ENCODE measurements around the gene STK11. TPM values are rescaled to one million over a fixed set of nuclear protein-coding genes. Genes with fewer than 3 reads are reported as not detected.
A peak's percentile ranks its signal among the peaks of the same experiment; 100 is the strongest.

The STK11 gene
- total RNA-seq, 4 donors from 2014 or later = 62.5 to 76.9 (median 66.4) TPM

GRCh38 chr19:1258707-1259205 is 53.2 kb downstream of the STK11 start:
- 10% methylated on average over 15 of the region's 15 CpGs for WGBS
- Histone ChIP-seq H3K9me3 (no peaks in the 10 kb centered on the region), H3K4me3 (peak overlapping the region; percentile 31), H3K27ac (peak overlapping the region; percentile 92), H3K36me3 (peaks cover 45% of the 10 kb centered on the region), H3K27me3 (no peaks in the 10 kb centered on the region), H3K4me1 (peaks cover 92% of the 10 kb centered on the region)
- no peak for TF ChIP-seq CTCF (IDR thresholded peaks at IDR 0.05)
- TF ChIP-seq POLR2A (IDR thresholded peaks at IDR 0.05) = no peak
- no peak for TF ChIP-seq EP300 (IDR thresholded peaks at IDR 0.05)
- TF ChIP-seq POLR2AphosphoS5 (IDR thresholded peaks at IDR 0.05) = no peak
- no peak for DNase-seq (ENCODE audit: low spot score in 2 of 2)

- TF ChIP-seq CTCF (IDR thresholded peaks at IDR 0.05) = no peak
- peak in 1 of 3 donors; percentile 78 for TF ChIP-seq POLR2AphosphoS5 (IDR thresholded peaks at IDR 0.05)
- TF ChIP-seq POLR2A (IDR thresholded peaks at IDR 0.05) = peak in 1 of 2 donors; percentile 29
- H3K4me1 ChIP-seq = peaks cover 89% of the 10 kb centered on the region
- WGBS = 17% methylated on average over 6 of the region's 17 CpGs
- peak overlapping the region; percentile 31 for H3K4me3 ChIP-seq
- no peaks in the 10 kb centered on the region for H3K27me3 ChIP-seq
- peak in 1 of 2 donors; percentile 89 for DNase-seq (ENCODE audit: low spot score in 2 of 2)
- peaks cover 39% of the 10 kb centered on the region for H3K36me3 ChIP-seq
- H3K9me3 ChIP-seq = no peaks in the 10 kb centered on the region
- peak overlapping the region; percentile 92 for H3K27ac ChIP-seq
These were observed 53.8 kb downstream of the STK11 start for GRCh38 chr19:1259206-1259875.

GRCh38 chr19:1259876-1260748 is 54.5 kb downstream of the STK11 start:
- DNase-seq (ENCODE audit: low spot score in 2 of 2) = no peak
- TF ChIP-seq EP300 (IDR thresholded peaks at IDR 0.05) = no peak
- TF ChIP-seq POLR2AphosphoS5 (IDR thresholded peaks at IDR 0.05) = peak in 1 of 3 donors; percentile 24
- Histone ChIP-seq H3K4me3 (peak overlapping the region; percentile 59), H3K4me1 (peaks cover 89% of the 10 kb centered on the region), H3K9me3 (no peaks in the 10 kb centered on the region), H3K27me3 (no peaks in the 10 kb centered on the region), H3K27ac (peak overlapping the region; percentile 92), H3K36me3 (peaks cover 31% of the 10 kb centered on the region)
- 6% methylated on average over 16 of the region's 33 CpGs for WGBS

GRCh38 chr19:1260749-1261537 is 55.4 kb downstream of the STK11 start:
- Histone ChIP-seq H3K36me3 (peaks cover 23% of the 10 kb centered on the region), H3K4me1 (peaks cover 89% of the 10 kb centered on the region), H3K4me3 (peak overlapping the region; percentile 59), H3K27me3 (no peaks in the 10 kb centered on the region), H3K9me3 (no peaks in the 10 kb centered on the region), H3K27ac (peak overlapping the region; percentile 92)
- WGBS = 1% methylated on average over 26 of the region's 83 CpGs
- no peak for TF ChIP-seq CTCF (IDR thresholded peaks at IDR 0.05)
- peak in 1 of 3 donors; percentile 38 for TF ChIP-seq POLR2AphosphoS5 (IDR thresholded peaks at IDR 0.05)
- no peak for TF ChIP-seq EP300 (IDR thresholded peaks at IDR 0.05)
- peak in 1 of 2 donors; percentile 29 for TF ChIP-seq POLR2A (IDR thresholded peaks at IDR 0.05)
- DNase-seq (ENCODE audit: low spot score in 2 of 2) = peak; percentile 97

- Histone ChIP-seq H3K4me3 (peak overlapping the region; percentile 59), H3K36me3 (peaks cover 18% of the 10 kb centered on the region), H3K27ac (peak overlapping the region; percentile 92), H3K4me1 (peaks cover 92% of the 10 kb centered on the region), H3K27me3 (no peaks in the 10 kb centered on the region), H3K9me3 (no peaks in the 10 kb centered on the region)
- 7% methylated on average over 14 of the region's 14 CpGs for WGBS
- no peak for DNase-seq (ENCODE audit: low spot score in 2 of 2)
- TF ChIP-seq CTCF (IDR thresholded peaks at IDR 0.05) (no peak), POLR2AphosphoS5 (IDR thresholded peaks at IDR 0.05) (no peak), POLR2A (IDR thresholded peaks at IDR 0.05) (no peak), EP300 (IDR thresholded peaks at IDR 0.05) (no peak)
These were observed 55.9 kb downstream of the STK11 start for GRCh38 chr19:1261538-1261797.

Data from suprapubic skin (tissue), 4 donors.